A204.1 (cell line): ENCODE data around the gene IGF1R.

ENCODE experiments used
- FAIRE-seq: peaks from 2 replicates; lab custom pipeline; 2012; peaks lifted over from hg19 to GRCh38; lab: Jason Lieb, UNC

The IGF1R gene

DNA sequence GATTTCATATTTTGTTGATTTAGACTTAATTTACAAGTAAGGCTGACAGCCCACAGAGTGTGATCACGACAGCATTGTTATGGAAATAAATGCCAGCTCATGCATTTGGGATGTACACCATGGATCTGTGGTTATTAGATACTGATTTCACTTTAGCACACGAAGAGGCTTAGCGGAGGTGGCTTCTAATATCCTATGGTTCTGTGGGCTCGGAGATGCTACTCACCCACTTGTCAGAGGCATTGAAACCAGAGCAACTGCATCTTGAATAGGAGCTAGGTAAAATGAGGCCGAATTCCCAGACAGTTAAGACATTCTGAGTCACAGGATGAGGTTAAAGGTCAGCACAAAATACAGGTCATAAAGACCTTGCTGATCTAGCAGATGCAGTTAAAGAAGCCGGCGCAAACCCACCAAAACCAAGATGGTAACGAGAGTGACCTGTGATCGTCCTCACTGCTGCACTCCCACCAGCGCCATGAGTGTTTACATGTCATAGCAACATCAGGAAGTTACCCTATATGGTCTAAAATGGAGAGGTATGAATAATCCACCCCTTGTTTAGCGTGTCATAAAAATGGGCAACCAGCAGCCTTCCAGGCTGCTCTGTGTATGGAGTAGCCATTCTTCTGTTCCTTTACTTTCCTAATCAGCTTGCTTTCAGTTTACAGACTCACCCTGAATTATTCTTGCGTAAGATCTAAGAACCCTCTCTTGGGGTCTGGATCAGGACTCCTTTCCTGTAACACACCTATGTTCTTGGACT is 241.8 kb downstream of the IGF1R start:
- FAIRE-seq = no peak

- no peak for FAIRE-seq
Measured at GRCh38 chr15:98891301-98891700, 243.0 kb downstream of the IGF1R start.

DNA sequence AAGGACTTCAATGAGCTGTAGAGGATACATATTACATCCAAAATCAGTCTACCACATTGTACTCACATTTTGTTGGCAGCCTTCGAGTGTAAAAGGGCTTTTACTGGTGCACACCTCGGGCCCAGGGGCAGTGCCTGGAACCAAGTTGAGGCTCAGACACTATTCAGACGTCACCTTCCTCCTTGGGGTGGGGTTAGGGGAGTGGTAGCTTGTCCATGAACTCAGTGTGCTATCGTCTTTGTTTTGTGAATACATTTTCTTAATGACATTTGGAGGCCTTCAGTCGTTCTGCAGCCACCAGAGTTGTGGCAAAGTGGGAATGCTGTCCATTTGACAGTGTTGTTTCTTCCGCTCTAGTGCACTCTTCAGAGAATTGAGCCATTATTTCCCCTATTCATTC is 245.1 kb downstream of the IGF1R start:
- FAIRE-seq = no peak

- no peak for FAIRE-seq
Measured at GRCh38 chr15:98894312-98894711, 246.0 kb downstream of the IGF1R start.

GRCh38 chr15:98896002-98896721 is 247.8 kb downstream of the IGF1R start:
- FAIRE-seq = no peak

DNA sequence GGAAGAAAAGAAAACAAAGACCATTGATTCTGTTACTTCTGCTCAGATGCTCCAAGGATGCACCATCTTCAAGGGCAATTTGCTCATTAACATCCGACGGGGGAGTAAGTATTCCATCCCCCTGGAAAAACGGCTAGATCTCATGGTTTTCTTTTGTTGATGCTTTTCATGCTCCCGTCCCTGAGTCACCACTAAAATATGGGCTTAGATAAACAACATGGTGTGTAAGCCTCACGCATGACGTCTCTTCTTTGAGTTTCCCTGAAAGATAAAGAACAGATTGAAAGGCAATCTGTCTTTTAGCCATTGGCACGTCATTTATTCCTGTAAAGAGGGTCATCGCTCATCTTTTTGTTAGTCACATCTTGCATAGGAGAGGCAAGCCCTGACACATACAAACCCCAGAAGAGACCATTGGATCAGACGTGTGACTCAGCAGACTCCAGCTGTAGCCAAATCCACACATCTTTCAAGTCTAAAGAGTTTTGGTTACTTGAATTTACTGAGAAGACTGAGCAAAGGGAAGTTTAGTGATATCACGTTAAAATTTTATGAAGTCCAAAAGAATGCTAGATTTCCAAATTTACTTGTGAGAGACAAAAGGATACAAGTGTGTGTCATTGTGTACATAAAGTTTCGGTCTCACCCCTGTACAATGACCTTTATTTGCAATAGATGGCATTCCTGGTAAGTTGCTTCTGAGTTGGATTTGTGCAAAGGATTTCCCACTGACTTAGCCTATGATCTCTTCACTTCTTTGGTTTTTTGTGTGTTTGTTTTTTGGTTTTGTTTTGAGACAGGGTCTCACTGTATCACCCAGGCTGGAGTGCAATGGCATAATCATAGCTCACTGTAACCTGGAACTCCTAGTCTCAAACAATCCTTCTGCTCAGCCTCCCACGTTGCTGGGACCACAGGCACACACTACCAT is 248.7 kb downstream of the IGF1R start:
- no peak for FAIRE-seq

- no peak for FAIRE-seq
Measured at GRCh38 chr15:98898122-98898521, 249.8 kb downstream of the IGF1R start.

DNA sequence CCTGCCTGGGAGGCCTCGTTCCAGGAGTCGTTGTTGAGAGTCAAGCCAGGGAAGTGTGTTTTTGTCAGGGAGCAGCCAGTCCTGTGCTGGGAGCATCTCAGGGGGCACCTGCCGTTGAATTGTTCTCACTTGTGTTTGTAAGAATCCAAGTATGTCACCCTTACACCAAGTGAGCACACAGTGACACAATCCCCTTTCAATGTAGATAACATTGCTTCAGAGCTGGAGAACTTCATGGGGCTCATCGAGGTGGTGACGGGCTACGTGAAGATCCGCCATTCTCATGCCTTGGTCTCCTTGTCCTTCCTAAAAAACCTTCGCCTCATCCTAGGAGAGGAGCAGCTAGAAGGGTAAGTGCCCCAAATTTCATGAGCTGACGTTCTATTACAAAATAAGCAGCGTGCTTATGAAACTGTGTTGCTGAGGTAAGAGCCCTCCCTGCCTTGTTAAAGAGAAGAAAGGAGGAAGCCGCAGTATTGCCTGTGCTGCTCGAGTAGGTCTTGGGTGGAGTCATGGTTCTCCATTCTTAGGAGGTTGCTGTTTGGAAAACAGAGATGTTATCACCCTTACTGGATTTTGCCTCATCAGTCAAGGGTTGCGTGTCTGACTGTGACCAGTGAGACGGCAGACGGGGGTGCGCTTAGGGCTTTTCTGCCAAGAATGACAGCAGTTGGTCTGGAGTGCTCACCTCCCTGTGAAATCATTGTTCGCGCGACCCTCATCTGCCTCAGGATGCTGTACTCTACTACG is 251.1 kb downstream of the IGF1R start:
- FAIRE-seq = no peak

- FAIRE-seq = no peak
Measured at GRCh38 chr15:98900356-98900755, 252.0 kb downstream of the IGF1R start.

DNA sequence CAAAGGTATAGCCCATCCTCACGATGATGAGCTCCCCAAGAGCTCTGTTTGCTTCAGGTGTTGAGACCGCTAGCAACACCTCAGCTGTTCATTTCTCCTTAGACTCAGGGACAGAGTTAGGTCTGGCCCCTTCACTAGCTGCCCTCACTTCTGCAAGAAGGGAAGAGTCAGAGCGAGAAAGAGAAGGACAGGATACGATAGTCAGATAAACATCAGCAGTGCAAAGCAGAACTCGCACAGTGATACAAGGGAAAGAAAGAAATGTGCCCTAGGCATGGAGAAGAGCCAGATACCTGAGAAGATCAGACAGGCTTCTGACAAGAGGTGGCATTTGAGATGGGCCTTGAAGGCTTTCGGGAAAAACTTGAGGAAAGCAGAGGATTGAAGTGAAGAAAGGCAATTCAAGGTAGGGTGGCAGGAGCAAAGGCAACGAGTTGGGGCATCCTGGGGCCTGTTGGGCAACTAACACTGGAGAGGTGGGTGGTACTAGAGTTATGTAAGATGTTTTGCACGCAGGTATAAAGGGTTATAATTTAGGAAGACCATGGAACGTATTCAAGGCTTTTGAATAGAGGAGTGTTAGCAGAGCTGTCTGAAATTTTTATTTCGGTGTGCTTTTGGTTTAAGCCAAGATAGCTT is 253.2 kb downstream of the IGF1R start:
- no peak for FAIRE-seq

- FAIRE-seq = no peak
Measured at GRCh38 chr15:98902931-98903330, 254.6 kb downstream of the IGF1R start.

GRCh38 chr15:98903377-98904018 is 255.2 kb downstream of the IGF1R start:
- no peak for FAIRE-seq

DNA sequence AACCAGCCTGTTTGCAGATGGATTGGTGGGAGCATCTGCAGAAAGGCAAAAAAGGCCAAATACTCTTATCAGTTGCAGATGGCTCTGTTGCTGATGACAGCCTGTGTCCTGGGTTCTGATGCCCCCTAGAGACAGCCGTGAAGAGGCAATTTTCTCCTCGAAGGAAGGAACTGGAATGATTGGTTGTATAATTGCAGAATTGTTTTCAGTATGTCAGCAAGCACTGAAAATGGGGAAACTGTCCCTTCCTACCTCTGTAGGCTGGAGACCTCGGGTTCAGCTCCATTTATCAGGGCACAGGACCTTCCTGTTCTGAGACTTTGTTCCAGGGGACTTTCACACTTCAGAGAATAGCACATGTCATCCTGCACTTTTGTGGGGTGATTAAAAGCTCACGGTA is 256.2 kb downstream of the IGF1R start:
- FAIRE-seq = no peak

DNA sequence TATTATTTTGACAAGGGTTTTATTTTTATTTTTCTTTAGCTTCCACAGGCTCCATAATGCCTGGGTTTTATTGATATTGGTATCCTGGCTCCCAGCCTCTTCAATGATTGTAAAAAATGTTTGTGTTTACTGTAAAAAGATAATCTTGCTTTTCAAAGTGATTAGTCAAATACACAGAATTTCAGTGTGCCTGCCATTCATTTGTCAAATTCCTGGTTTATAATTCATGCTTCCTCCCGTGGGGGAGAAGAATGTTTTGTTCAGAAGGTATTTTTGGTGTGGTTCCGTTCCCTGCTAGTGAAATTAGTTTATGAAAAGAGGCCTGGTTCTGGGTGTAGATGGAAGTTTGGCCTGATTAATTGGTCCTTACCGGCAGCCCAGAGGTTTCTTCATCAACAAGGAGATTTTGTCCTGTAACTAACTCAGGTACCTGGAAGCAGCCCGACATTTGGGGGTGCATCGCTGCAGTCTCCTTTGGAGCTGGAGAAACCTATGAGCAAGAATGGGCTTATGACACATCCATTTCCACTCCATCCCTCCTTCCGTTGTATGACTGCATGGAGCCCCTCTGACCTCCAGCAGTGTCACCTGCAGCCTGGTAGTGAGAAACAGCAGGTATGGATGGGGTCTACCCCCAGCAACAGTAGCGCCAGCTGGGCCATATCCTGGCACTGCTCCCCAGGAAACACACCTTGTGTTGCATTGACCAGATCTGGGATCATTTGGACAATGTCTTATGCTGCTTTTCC is 257.8 kb downstream of the IGF1R start:
- no peak for FAIRE-seq

GRCh38 chr15:98906712-98907083 is 258.4 kb downstream of the IGF1R start:
- FAIRE-seq = no peak

DNA sequence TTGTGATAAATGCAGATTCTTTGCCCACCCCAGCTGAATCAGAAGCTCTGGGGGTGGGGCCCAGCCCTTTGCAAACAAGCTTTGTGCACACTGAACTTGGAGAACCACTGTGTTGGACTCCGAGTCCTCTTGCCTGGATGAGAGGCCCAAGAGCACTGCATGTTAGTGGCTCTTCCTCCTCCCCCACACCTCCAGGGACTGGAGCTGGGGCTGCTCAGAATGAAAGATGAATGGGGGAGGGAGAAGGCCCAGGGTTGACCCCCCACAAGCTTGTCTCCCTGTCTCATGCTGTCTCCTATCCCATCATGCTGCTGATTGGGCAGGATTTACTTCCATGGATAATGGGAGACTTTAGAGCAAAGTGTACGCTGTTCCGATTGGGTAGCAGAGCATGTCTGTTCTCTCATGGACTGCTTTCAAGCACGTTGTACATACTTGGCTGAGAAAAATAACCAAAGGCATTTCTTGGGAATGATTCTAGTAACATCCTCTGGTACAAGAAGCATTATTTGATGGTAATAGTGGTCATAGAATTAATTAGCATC is 259.7 kb downstream of the IGF1R start:
- no peak for FAIRE-seq

GRCh38 chr15:98909968-98910885 is 261.9 kb downstream of the IGF1R start:
- no peak for FAIRE-seq

DNA sequence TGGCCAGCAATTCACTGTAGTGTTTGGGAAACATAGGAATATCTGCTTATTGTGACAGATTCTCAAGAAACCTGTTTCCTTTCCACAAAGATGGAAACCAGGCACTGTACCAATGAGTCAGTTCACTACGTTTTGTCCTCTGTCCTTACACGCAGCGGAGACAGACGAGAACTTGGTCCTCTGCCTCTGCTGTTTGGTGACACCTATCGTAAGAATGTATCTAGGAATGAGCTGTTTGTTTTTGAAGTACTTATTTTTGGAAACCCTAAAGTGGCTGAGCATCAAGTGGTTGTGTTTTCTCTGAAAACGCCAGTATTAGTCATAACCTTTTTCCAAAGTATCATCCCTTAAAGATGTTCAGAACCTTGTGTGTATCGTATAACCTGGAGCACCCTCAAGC is 266.3 kb downstream of the IGF1R start:
- no peak for FAIRE-seq

DNA sequence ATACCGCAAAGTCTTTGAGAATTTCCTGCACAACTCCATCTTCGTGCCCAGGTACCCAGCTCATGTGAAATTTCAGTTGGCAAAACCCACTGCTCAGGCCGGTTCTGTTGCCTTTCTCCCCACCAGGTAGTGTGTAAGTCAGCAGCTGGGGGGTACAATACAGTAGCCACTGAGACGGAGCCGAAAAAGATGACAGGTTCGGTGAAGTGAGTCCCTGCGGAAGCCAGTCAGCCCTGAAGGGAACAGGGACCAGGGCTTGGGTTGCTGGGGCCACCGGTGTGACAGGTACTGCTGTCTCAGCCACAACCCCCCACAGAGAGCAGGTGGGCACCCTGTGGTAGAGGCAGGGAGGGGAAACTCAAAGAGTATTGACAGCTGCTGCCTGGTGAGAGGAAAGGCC is 268.5 kb downstream of the IGF1R start:
- FAIRE-seq = no peak
